ENCODE results near the gene CATSPER4. TPM values are rescaled to one million over a fixed set of nuclear protein-coding genes. Genes with fewer than 3 reads are reported as not detected.

The CATSPER4 gene
- total RNA-seq, 1 experiment from 2014 or later = not detected

- no TSS peak for BruUV-seq (replicated peaks)
- no peaks in the 10 kb centered on the region for H3K9me3 Mint-ChIP-seq (ENCODE audit: low read depth, unreplicated experiment)
- H3K27ac Mint-ChIP-seq (ENCODE audit: unreplicated experiment) = no peak overlapping the region
- no peak overlapping the region for H3K4me3 Mint-ChIP-seq (ENCODE audit: low read depth, unreplicated experiment)
- TF ChIP-seq CTCF (IDR thresholded peaks at IDR 0.05; ENCODE audit: unreplicated experiment) = no peak
- intact Hi-C loops (cut with micrococcal nuclease; ENCODE audit: unreplicated experiment) = no loop called here
- CTCF ChIA-PET = no interaction called here
- H3K36me3 Mint-ChIP-seq (ENCODE audit: insufficient read depth, unreplicated experiment) = no peaks in the 10 kb centered on the region
- peaks cover 90% of the 10 kb centered on the region for H3K27me3 Mint-ChIP-seq (ENCODE audit: unreplicated experiment)
- H3K4me1 Mint-ChIP-seq (ENCODE audit: low read depth, unreplicated experiment) = no peaks in the 10 kb centered on the region
- DNase-seq = no peak
Observed at GRCh38 chr1:26200413-26200812, 10.0 kb downstream of the CATSPER4 start.

GRCh38 chr1:26203642-26204318 lies 13.4 kb downstream of the CATSPER4 start:
- CTCF ChIA-PET = no interaction called here
- Mint-ChIP-seq H3K36me3 (ENCODE audit: insufficient read depth, unreplicated experiment) (no peaks in the 10 kb centered on the region), H3K4me3 (ENCODE audit: low read depth, unreplicated experiment) (no peak overlapping the region), H3K9me3 (ENCODE audit: low read depth, unreplicated experiment) (no peaks in the 10 kb centered on the region), H3K27me3 (ENCODE audit: unreplicated experiment) (peaks cover 62% of the 10 kb centered on the region), H3K27ac (ENCODE audit: unreplicated experiment) (no peak overlapping the region), H3K4me1 (ENCODE audit: low read depth, unreplicated experiment) (no peaks in the 10 kb centered on the region)
- no peak for TF ChIP-seq CTCF (IDR thresholded peaks at IDR 0.05; ENCODE audit: unreplicated experiment)
- no peak for DNase-seq
- intact Hi-C loops (cut with micrococcal nuclease; ENCODE audit: unreplicated experiment) = no loop called here
- BruUV-seq (replicated peaks) = no TSS peak

DNA sequence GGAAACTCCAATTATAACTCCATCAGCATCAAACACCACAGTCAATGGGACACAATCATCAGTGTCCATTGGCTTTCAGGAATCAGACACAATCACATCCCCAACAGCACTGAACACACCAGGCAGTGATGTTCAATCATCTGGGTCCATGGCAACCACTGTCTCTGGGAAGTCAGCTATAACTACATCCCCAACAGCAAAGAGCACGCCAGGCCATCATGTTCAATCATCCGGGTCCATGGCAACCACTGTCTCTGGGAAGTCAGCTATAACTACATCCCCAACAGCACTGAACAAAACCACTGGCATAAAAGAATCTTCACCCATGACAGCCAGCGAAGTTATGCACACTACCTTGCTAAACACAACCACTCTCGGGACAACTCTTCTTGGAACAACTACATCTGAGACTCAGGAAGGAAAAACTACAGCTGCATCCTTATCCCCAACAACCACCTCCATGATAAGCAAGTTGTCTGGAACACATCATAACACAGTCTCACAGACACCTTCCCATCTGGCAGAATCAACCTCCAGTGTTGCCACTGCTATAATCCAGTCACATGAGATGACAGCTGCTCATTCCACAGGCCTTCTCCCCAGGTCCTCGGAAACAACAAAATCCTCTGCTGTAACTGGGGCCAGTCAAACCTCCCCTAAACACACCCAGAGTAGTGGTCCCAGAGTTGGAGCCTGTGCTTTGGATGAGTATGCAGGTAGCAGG lies 19.9 kb downstream of the CATSPER4 start:
- H3K36me3 Mint-ChIP-seq (ENCODE audit: insufficient read depth, unreplicated experiment) = no peaks in the 10 kb centered on the region
- BruUV-seq (replicated peaks) = no TSS peak
- intact Hi-C loops (cut with micrococcal nuclease; ENCODE audit: unreplicated experiment) = no loop called here
- H3K27ac Mint-ChIP-seq (ENCODE audit: unreplicated experiment) = no peak overlapping the region
- H3K4me1 Mint-ChIP-seq (ENCODE audit: low read depth, unreplicated experiment) = no peaks in the 10 kb centered on the region
- no peak for DNase-seq
- TF ChIP-seq CTCF (IDR thresholded peaks at IDR 0.05; ENCODE audit: unreplicated experiment) = no peak
- CTCF ChIA-PET = no interaction called here
- H3K9me3 Mint-ChIP-seq (ENCODE audit: low read depth, unreplicated experiment) = no peaks in the 10 kb centered on the region
- no peak overlapping the region for H3K4me3 Mint-ChIP-seq (ENCODE audit: low read depth, unreplicated experiment)
- peaks cover 31% of the 10 kb centered on the region for H3K27me3 Mint-ChIP-seq (ENCODE audit: unreplicated experiment)

- Mint-ChIP-seq H3K4me1 (ENCODE audit: low read depth, unreplicated experiment) (no peaks in the 10 kb centered on the region), H3K36me3 (ENCODE audit: insufficient read depth, unreplicated experiment) (no peaks in the 10 kb centered on the region), H3K4me3 (ENCODE audit: low read depth, unreplicated experiment) (no peak overlapping the region), H3K9me3 (ENCODE audit: low read depth, unreplicated experiment) (no peaks in the 10 kb centered on the region), H3K27ac (ENCODE audit: unreplicated experiment) (no peak overlapping the region), H3K27me3 (ENCODE audit: unreplicated experiment) (peaks cover 24% of the 10 kb centered on the region)
- DNase-seq = no peak
- BruUV-seq (replicated peaks) = no TSS peak
- CTCF ChIA-PET = no interaction called here
- intact Hi-C loops (cut with micrococcal nuclease; ENCODE audit: unreplicated experiment) = no loop called here
- no peak for TF ChIP-seq CTCF (IDR thresholded peaks at IDR 0.05; ENCODE audit: unreplicated experiment)
Observed at GRCh38 chr1:26212726-26213125, 22.3 kb downstream of the CATSPER4 start.

Measured in Calu3 (cell line).